ENCODE results near the gene PCED1A. TPM values are rescaled to one million over a fixed set of nuclear protein-coding genes. Genes with fewer than 3 reads are reported as not detected.

The PCED1A gene
- total RNA-seq, 3 donors from 2014 or later: 23.4 to 38.0 (median 36.6) TPM

GRCh38 chr20:2820084-2820895 is 20.2 kb downstream of the PCED1A start:
- Histone ChIP-seq H3K36me3 (no peaks in the 10 kb centered on the region), H3K27me3 (peaks cover 3 to 13% of the 10 kb centered on the region in 2 donors), H3K4me1 (no peaks in the 10 kb centered on the region), H3K9me3 (no peaks in the 10 kb centered on the region), H3K4me3 (peak overlapping the region in 2 of 3 donors; percentile 5 to 48), H3K27ac (peak overlapping the region; percentile 25 to 72)
- DNase-seq (ENCODE audit: low spot score in 2 of 2): peak in 1 of 2 donors; percentile 13
- intact Hi-C loops (cut with DNase I; ENCODE audit: low total_unique reads): no loop called here
- TF ChIP-seq POLR2AphosphoS5 (IDR thresholded peaks at IDR 0.05) (no peak), POLR2A (IDR thresholded peaks at IDR 0.05) (no peak)
- TF ChIP-seq, protein P1, sequence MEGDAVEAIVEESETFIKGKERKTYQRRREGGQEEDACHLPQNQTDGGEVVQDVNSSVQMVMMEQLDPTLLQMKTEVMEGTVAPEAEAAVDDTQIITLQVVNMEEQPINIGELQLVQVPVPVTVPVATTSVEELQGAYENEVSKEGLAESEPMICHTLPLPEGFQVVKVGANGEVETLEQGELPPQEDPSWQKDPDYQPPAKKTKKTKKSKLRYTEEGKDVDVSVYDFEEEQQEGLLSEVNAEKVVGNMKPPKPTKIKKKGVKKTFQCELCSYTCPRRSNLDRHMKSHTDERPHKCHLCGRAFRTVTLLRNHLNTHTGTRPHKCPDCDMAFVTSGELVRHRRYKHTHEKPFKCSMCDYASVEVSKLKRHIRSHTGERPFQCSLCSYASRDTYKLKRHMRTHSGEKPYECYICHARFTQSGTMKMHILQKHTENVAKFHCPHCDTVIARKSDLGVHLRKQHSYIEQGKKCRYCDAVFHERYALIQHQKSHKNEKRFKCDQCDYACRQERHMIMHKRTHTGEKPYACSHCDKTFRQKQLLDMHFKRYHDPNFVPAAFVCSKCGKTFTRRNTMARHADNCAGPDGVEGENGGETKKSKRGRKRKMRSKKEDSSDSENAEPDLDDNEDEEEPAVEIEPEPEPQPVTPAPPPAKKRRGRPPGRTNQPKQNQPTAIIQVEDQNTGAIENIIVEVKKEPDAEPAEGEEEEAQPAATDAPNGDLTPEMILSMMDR (IDR thresholded peaks at IDR 0.05): no peak

GRCh38 chr20:2817891-2818595 is 22.4 kb downstream of the PCED1A start:
- Histone ChIP-seq H3K4me1 (no peaks in the 10 kb centered on the region), H3K27me3 (peaks cover 3 to 13% of the 10 kb centered on the region in 2 donors), H3K9me3 (no peaks in the 10 kb centered on the region), H3K27ac (peak overlapping the region in 1 of 2 donors; percentile 83), H3K36me3 (no peaks in the 10 kb centered on the region), H3K4me3 (no peak overlapping the region)
- DNase-seq (ENCODE audit: low spot score in 2 of 2): peak in 1 of 2 donors; percentile 37
- TF ChIP-seq POLR2A (IDR thresholded peaks at IDR 0.05): no peak
- TF ChIP-seq, protein P1 (IDR thresholded peaks at IDR 0.05): no peak
- TF ChIP-seq POLR2AphosphoS5 (IDR thresholded peaks at IDR 0.05): peak in 1 of 3 donors; percentile 32
- intact Hi-C loops (cut with DNase I; ENCODE audit: low total_unique reads): loop anchor here (5.0 kb wide), 1 partner anchor 876 kb away; no protein-coding TSS in a partner anchor

DNA sequence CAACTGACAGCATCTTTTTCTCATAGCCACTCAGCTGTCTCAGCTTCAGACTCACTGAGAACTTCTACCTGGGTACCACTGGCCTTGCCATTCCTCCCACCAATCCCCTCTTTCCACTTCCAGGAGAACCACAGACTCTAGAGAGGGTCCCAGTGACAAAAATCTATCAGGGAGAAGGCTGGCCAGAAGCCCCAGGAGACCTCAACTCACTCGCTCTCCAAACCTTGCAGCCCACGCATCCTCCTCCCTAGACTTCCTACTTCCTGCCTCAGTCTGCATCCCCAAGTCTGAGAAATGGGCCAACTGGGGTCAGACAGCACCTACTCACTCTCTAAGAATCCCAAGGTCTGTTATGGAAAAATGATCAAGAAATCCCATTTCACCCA is 23.1 kb downstream of the PCED1A start:
- TF ChIP-seq POLR2A (IDR thresholded peaks at IDR 0.05): no peak
- TF ChIP-seq POLR2AphosphoS5 (IDR thresholded peaks at IDR 0.05): no peak
- TF ChIP-seq, protein P1 (IDR thresholded peaks at IDR 0.05): no peak
- Histone ChIP-seq H3K36me3 (no peaks in the 10 kb centered on the region), H3K9me3 (no peaks in the 10 kb centered on the region), H3K4me1 (no peaks in the 10 kb centered on the region), H3K27ac (peak overlapping the region in 1 of 2 donors; percentile 83), H3K27me3 (peaks cover 3 to 13% of the 10 kb centered on the region in 2 donors), H3K4me3 (no peak overlapping the region)
- intact Hi-C loops (cut with DNase I; ENCODE audit: low total_unique reads): loop anchor here (5.0 kb wide), 1 partner anchor 875 kb away; no protein-coding TSS in a partner anchor
- peak in 1 of 2 donors; percentile 20 for DNase-seq (ENCODE audit: low spot score in 2 of 2)

- Histone ChIP-seq H3K27me3 (peaks cover 3 to 13% of the 10 kb centered on the region in 2 donors), H3K4me1 (no peaks in the 10 kb centered on the region), H3K27ac (peak overlapping the region in 1 of 2 donors; percentile 83), H3K9me3 (no peaks in the 10 kb centered on the region), H3K36me3 (no peaks in the 10 kb centered on the region), H3K4me3 (no peak overlapping the region)
- no peak for DNase-seq (ENCODE audit: low spot score in 2 of 2)
- intact Hi-C loops (cut with DNase I; ENCODE audit: low total_unique reads): loop anchor here (5.0 kb wide), 1 partner anchor 874 kb away; no protein-coding TSS in a partner anchor
- TF ChIP-seq POLR2A (IDR thresholded peaks at IDR 0.05) (no peak), POLR2AphosphoS5 (IDR thresholded peaks at IDR 0.05) (no peak)
- TF ChIP-seq, protein P1 (IDR thresholded peaks at IDR 0.05): no peak
Observed at GRCh38 chr20:2816583-2817340, 23.7 kb downstream of the PCED1A start.

Data from breast epithelium (tissue), 4 donors.